OCI-LY1 (cell line): ENCODE measurements around the gene SLC27A5.

Experiments
- H2AFZ ChIP-seq: fragments of 200-600 bp; sonication (generic), shearing (Covaris generic); 2 replicates; pipeline ENCODE4 v1.6.0; 2014; ENCODE audit warnings: antibody characterized with exemption, mild to moderate bottlenecking, low read length
- H3F3A ChIP-seq: fragments of 200-600 bp; sonication (generic), shearing (Covaris generic); 2 replicates; pipeline ENCODE4 v1.6.0; 2014; ENCODE audit warnings: mild to moderate bottlenecking, antibody characterized with exemption, low read length, moderate library complexity; ENCODE audit not compliant: insufficient read depth
- H3K27ac ChIP-seq: fragments of 200-600 bp; sonication (generic); 2 replicates; pipeline ENCODE4 v1.5.1; 2014; ENCODE audit warnings: low read length, mixed run types, mild to moderate bottlenecking, low read depth; ENCODE audit not compliant: poor library complexity, severe bottlenecking
- H3K27me3 ChIP-seq: fragments of 200-600 bp; sonication (generic); 2 replicates; pipeline ENCODE4 v1.6.0; 2014; ENCODE audit warnings: antibody characterized with exemption, mild to moderate bottlenecking, low read length, moderate library complexity; ENCODE audit not compliant: insufficient read depth
- H3K36me3 ChIP-seq: fragments of 200-600 bp; sonication (generic); 2 replicates; pipeline ENCODE4 v1.6.1; 2014; ENCODE audit warnings: mild to moderate bottlenecking, antibody characterized with exemption, low read length, moderate library complexity, mixed read lengths; ENCODE audit not compliant: insufficient read depth
- H3K4me1 ChIP-seq: fragments of 200-600 bp; sonication (generic); 2 replicates; pipeline ENCODE4 v1.5.1; 2014; ENCODE audit warnings: mild to moderate bottlenecking, low read length, moderate library complexity; ENCODE audit not compliant: insufficient read depth, severe bottlenecking
- H3K4me2 ChIP-seq: fragments of 200-600 bp; sonication (generic), shearing (Covaris generic); 2 replicates; pipeline ENCODE4 v1.6.1; 2014; ENCODE audit warnings: low read length
- H3K4me3 ChIP-seq: fragments of 200-600 bp; sonication (generic); 2 replicates; pipeline ENCODE4 v1.5.1; 2014; ENCODE audit warnings: low read length, low read depth, mild to moderate bottlenecking, mixed read lengths; ENCODE audit not compliant: poor library complexity, severe bottlenecking
- H3K79me2 ChIP-seq: fragments of 200-600 bp; shearing (Covaris generic); 2 replicates; pipeline ENCODE4 v1.6.1; 2016; ENCODE audit warnings: mixed run types, low read length, mixed read lengths; ENCODE audit not compliant: insufficient read depth
- H3K9ac ChIP-seq: fragments of 200-600 bp; sonication (generic), shearing (Covaris generic); 2 replicates; pipeline ENCODE4 v1.6.1; 2014; ENCODE audit warnings: mild to moderate bottlenecking, low read length, mixed read lengths
- H3K9me2 ChIP-seq: fragments of 200-600 bp; sonication (generic), shearing (Covaris generic); 2 replicates; pipeline ENCODE4 v1.6.1; 2014; ENCODE audit warnings: low read depth, mild to moderate bottlenecking, low read length, mixed read lengths
- H3K9me3 ChIP-seq: fragments of 200-600 bp; shearing (Covaris generic); 2 replicates; pipeline ENCODE4 v1.6.1; 2014; ENCODE audit warnings: low read length, mixed read lengths
- H4K20me1 ChIP-seq: fragments of 200-600 bp; sonication (generic), shearing (Covaris generic); 2 replicates; pipeline ENCODE4 v1.6.0; 2016; ENCODE audit warnings: mild to moderate bottlenecking, low read length; ENCODE audit not compliant: insufficient read depth
- EZH2 ChIP-seq: fragments of 200-600 bp; sonication (generic), shearing (Covaris generic); IDR thresholded peaks from 2 replicates; pipeline ENCODE4 v1.8.0; 2017; ENCODE audit warnings: borderline replicate concordance, mixed run types, mild to moderate bottlenecking, antibody characterized with exemption, low read length, moderate library complexity, mixed read lengths
- TF ChIP-seq, protein P1 (sequence below): fragments of 200-600 bp; sonication (generic), shearing (Covaris generic); IDR thresholded peaks from 2 replicates; pipeline ENCODE4 v1.5.1; 2017; ENCODE audit warnings: mild to moderate bottlenecking, antibody characterized with exemption, low read length, moderate library complexity, mixed read lengths

Gene SLC27A5

DNA sequence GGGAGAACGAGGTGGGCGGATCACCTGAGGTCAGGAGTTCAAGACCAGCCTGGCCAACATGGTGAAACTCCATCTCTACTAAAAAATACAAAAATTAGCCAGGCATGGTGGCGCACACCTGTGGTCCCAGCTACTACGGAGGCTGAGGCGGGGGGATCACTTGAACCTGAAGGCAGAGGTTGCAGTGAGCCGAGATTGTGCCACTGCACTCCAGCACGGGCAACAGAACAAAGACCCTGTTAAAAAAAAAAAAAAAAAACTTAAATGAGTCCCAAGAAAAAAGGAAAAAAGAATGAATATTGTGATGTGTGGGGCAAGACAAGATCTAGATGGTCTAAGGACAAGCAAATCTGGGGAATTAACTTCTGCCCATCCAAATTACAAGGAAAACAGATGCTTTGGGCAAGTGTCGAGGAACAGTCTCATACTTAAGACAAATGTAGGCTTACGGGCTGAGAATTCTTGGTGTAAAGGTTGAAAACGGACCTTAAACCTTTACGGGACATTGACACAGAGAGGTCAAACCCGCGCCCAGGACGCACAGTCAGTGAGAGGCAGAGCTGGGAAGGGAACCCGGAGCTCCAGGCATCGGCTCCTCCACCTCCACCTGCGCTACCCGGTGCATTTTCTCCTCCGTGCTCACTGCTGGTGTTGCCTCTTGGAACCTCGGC, 45.6 kb downstream of the SLC27A5 start:
- no peak overlapping the region for H3K27ac ChIP-seq
- H3K4me3 ChIP-seq, result peak overlapping the region; percentile 79
- peak overlapping the region; percentile 78 for H3K4me2 ChIP-seq
- H3K9ac ChIP-seq, result peak overlapping the region; percentile 52; the same call in 1 of the 2 replicates
- peaks cover 22% of the 10 kb centered on the region for H3K4me1 ChIP-seq
- peaks cover 18% of the 10 kb centered on the region for H3K36me3 ChIP-seq
- H3F3A ChIP-seq, result no peaks in the 10 kb centered on the region; the same call in 1 of the 2 replicates
- no peaks in the 10 kb centered on the region for H3K9me2 ChIP-seq
- H3K79me2 ChIP-seq, result no peaks in the 10 kb centered on the region; the same call in 1 of the 2 replicates
- no peaks in the 10 kb centered on the region for H4K20me1 ChIP-seq
- TF ChIP-seq, protein P1, sequence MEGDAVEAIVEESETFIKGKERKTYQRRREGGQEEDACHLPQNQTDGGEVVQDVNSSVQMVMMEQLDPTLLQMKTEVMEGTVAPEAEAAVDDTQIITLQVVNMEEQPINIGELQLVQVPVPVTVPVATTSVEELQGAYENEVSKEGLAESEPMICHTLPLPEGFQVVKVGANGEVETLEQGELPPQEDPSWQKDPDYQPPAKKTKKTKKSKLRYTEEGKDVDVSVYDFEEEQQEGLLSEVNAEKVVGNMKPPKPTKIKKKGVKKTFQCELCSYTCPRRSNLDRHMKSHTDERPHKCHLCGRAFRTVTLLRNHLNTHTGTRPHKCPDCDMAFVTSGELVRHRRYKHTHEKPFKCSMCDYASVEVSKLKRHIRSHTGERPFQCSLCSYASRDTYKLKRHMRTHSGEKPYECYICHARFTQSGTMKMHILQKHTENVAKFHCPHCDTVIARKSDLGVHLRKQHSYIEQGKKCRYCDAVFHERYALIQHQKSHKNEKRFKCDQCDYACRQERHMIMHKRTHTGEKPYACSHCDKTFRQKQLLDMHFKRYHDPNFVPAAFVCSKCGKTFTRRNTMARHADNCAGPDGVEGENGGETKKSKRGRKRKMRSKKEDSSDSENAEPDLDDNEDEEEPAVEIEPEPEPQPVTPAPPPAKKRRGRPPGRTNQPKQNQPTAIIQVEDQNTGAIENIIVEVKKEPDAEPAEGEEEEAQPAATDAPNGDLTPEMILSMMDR, result no peak
- no peak for TF ChIP-seq EZH2
- H3K27me3 ChIP-seq, result no peaks in the 10 kb centered on the region
- H2AFZ ChIP-seq, result 0 out of 2 replicates have a peak overlapping the region, but pooled peaks have one; percentile 22
- no peaks in the 10 kb centered on the region for H3K9me3 ChIP-seq

DNA sequence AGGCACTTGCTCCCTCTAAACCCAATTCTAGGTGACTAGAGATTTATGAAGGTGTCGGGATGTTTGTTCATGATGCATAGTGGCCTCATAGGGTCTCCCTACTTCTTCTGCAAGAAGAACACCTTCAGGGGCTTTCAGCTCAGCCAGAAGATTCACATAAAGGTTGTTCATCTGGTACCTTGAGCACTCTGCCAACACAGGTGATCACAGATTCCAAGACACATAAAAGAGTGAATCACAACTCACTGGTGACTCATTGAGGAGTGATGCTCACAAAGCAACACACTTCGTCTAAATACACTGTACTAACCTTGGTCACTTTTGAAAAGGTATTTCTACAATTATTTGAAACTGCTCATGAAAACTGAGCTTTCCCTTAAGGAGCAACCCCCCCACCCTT, 51.8 kb downstream of the SLC27A5 start:
- H3K36me3 ChIP-seq, result peaks cover 24% of the 10 kb centered on the region
- no peaks in the 10 kb centered on the region for H3K27me3 ChIP-seq
- peaks cover 8% of the 10 kb centered on the region for H3K4me1 ChIP-seq
- no peak overlapping the region for H3K9ac ChIP-seq
- H3F3A ChIP-seq, result no peaks in the 10 kb centered on the region; the same call in 1 of the 2 replicates
- no peak for TF ChIP-seq EZH2
- TF ChIP-seq, protein P1, result no peak
- H3K4me3 ChIP-seq, result no peak overlapping the region
- no peak overlapping the region for H3K4me2 ChIP-seq
- H3K9me2 ChIP-seq, result no peaks in the 10 kb centered on the region
- H3K79me2 ChIP-seq, result no peaks in the 10 kb centered on the region
- H3K27ac ChIP-seq, result no peak overlapping the region
- H4K20me1 ChIP-seq, result no peaks in the 10 kb centered on the region
- H3K9me3 ChIP-seq, result no peaks in the 10 kb centered on the region
- no peak overlapping the region for H2AFZ ChIP-seq

DNA sequence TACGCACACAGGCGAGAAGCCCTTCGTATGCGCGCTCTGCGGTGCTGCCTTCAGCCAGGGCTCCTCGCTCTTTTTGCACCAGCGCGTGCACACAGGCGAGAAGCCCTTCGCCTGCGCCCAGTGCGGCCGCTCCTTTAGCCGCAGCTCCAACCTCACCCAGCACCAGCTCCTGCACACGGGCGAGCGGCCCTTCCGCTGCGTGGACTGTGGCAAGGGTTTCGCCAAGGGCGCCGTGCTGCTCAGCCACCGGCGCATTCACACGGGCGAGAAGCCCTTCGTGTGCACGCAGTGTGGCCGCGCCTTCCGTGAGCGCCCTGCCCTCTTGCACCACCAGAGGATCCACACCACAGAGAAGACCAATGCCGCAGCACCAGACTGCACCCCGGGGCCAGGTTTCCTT, 55.7 kb downstream of the SLC27A5 start:
- H3K36me3 ChIP-seq, result peaks cover 36% of the 10 kb centered on the region
- no peaks in the 10 kb centered on the region for H3K9me3 ChIP-seq
- TF ChIP-seq EZH2, result no peak
- TF ChIP-seq, protein P1, result no peak
- no peak overlapping the region for H3K4me3 ChIP-seq
- H3F3A ChIP-seq, result no peaks in the 10 kb centered on the region
- H3K9ac ChIP-seq, result no peak overlapping the region
- no peaks in the 10 kb centered on the region for H4K20me1 ChIP-seq
- no peaks in the 10 kb centered on the region for H3K27me3 ChIP-seq
- H2AFZ ChIP-seq, result no peak overlapping the region
- H3K27ac ChIP-seq, result no peak overlapping the region
- no peak overlapping the region for H3K4me2 ChIP-seq
- peaks cover 9% of the 10 kb centered on the region for H3K4me1 ChIP-seq
- no peaks in the 10 kb centered on the region for H3K9me2 ChIP-seq
- no peaks in the 10 kb centered on the region for H3K79me2 ChIP-seq
